Inflammatory macrophage (primary cell): ENCODE results near the gene NUCB1.

Source experiments
- DNase-seq, 2 donors: peaks; one replicate each; pipeline ENCODE4 v3.0.0-alpha.2; 2020 to 2022

Gene NUCB1

GRCh38 chr19:48935864-48936263 is 35.8 kb downstream of the NUCB1 start:
- DNase-seq: no peak

- no peak for DNase-seq
Measured at GRCh38 chr19:48938256-48938655, 38.1 kb downstream of the NUCB1 start.

GRCh38 chr19:48940902-48941301 is 40.8 kb downstream of the NUCB1 start:
- no peak for DNase-seq

GRCh38 chr19:48943081-48943480 is 43.0 kb downstream of the NUCB1 start:
- DNase-seq: no peak

- DNase-seq: no peak
Measured at GRCh38 chr19:48945415-48945814, 45.3 kb downstream of the NUCB1 start.

- DNase-seq: no peak
Measured at GRCh38 chr19:48945817-48946216, 45.7 kb downstream of the NUCB1 start.

- DNase-seq: no peak
Measured at GRCh38 chr19:48946463-48947257, 46.5 kb downstream of the NUCB1 start.

GRCh38 chr19:48947258-48947542 is 47.1 kb downstream of the NUCB1 start:
- no peak for DNase-seq

GRCh38 chr19:48950159-48950558 is 50.0 kb downstream of the NUCB1 start:
- DNase-seq: peak in 1 of 2 donors; percentile 46

- DNase-seq: no peak
Measured at GRCh38 chr19:48950830-48951519, 50.9 kb downstream of the NUCB1 start.

GRCh38 chr19:48953141-48953540 is 53.0 kb downstream of the NUCB1 start:
- peak in 1 of 2 donors; percentile 40 for DNase-seq

- DNase-seq: no peak
Measured at GRCh38 chr19:48953990-48954594, 54.0 kb downstream of the NUCB1 start.

- DNase-seq: peak; percentile 89 to 93
Measured at GRCh38 chr19:48954595-48955307, 54.6 kb downstream of the NUCB1 start, which contains the start of gene BAX. Gene BAX (plus strand): TSS chr19:48954875. CDS start chr19:48954929, 54 bp downstream.

GRCh38 chr19:48955308-48955958 is 55.3 kb downstream of the NUCB1 start:
- DNase-seq: no peak

GRCh38 chr19:48958006-48958405 is 57.9 kb downstream of the NUCB1 start:
- DNase-seq: no peak

- DNase-seq: peak; percentile 61 to 73
Measured at GRCh38 chr19:48959341-48960239, 59.5 kb downstream of the NUCB1 start.

GRCh38 chr19:48961051-48961649 is 61.0 kb downstream of the NUCB1 start:
- peak in 1 of 2 donors; percentile 58 for DNase-seq

- no peak for DNase-seq
Measured at GRCh38 chr19:48961673-48962028, 61.5 kb downstream of the NUCB1 start.

GRCh38 chr19:48962029-48962848 is 62.1 kb downstream of the NUCB1 start:
- DNase-seq: peak; percentile 89 to 92

GRCh38 chr19:48962849-48963165 is 62.7 kb downstream of the NUCB1 start:
- no peak for DNase-seq
